ENCODE data around the gene PDE7B.

DNA sequence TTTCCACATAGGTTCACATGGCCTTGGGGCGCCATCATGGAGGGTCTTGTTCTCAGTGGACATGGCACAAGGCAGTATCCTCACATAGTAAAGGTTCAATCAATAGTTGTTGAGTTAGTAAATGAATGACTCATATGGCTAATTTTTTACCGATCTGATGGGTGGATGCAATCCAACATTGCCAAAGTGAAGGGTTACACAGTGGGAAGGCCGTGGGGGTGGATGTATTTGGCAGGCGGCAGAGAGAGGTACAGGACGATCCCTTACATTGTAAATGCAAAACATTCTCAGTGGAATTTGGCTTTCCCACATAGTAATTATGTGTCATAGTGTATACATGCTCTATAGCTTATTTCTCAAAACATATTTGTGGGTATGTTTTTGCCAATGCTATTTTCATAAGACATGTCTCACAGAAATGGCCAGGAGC, 21.0 kb upstream of the PDE7B start:
- TF ChIP-seq, protein P1, sequence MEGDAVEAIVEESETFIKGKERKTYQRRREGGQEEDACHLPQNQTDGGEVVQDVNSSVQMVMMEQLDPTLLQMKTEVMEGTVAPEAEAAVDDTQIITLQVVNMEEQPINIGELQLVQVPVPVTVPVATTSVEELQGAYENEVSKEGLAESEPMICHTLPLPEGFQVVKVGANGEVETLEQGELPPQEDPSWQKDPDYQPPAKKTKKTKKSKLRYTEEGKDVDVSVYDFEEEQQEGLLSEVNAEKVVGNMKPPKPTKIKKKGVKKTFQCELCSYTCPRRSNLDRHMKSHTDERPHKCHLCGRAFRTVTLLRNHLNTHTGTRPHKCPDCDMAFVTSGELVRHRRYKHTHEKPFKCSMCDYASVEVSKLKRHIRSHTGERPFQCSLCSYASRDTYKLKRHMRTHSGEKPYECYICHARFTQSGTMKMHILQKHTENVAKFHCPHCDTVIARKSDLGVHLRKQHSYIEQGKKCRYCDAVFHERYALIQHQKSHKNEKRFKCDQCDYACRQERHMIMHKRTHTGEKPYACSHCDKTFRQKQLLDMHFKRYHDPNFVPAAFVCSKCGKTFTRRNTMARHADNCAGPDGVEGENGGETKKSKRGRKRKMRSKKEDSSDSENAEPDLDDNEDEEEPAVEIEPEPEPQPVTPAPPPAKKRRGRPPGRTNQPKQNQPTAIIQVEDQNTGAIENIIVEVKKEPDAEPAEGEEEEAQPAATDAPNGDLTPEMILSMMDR (IDR thresholded peaks at IDR 0.05), result no peak
- no peak for TF ChIP-seq EZH2 (IDR thresholded peaks at IDR 0.05; ENCODE audit: borderline replicate concordance, insufficient read depth, low read depth, low read length, poor library complexity, severe bottlenecking)
